GM10266 (cell line): ENCODE data around the gene ITIH5.
"Not testable (repeated sequence)": the region's sequence is repeated elsewhere in the genome, so short reads cannot be mapped to it uniquely, and the experiment has no call there.

Experiments
- DNase-seq: peaks from one replicate; pipeline ENCODE4 v3.0.0; 2012; ENCODE audit errors: extremely low spot score
- TF ChIP-seq, protein P1 (sequence below): IDR thresholded peaks from 2 replicates; pipeline ENCODE4 v1.5.1; 2012; ENCODE audit warnings: mild to moderate bottlenecking, low read depth; ENCODE audit not compliant: control insufficient read depth, insufficient read depth; ENCODE audit errors: missing control alignments

Gene ITIH5

DNA sequence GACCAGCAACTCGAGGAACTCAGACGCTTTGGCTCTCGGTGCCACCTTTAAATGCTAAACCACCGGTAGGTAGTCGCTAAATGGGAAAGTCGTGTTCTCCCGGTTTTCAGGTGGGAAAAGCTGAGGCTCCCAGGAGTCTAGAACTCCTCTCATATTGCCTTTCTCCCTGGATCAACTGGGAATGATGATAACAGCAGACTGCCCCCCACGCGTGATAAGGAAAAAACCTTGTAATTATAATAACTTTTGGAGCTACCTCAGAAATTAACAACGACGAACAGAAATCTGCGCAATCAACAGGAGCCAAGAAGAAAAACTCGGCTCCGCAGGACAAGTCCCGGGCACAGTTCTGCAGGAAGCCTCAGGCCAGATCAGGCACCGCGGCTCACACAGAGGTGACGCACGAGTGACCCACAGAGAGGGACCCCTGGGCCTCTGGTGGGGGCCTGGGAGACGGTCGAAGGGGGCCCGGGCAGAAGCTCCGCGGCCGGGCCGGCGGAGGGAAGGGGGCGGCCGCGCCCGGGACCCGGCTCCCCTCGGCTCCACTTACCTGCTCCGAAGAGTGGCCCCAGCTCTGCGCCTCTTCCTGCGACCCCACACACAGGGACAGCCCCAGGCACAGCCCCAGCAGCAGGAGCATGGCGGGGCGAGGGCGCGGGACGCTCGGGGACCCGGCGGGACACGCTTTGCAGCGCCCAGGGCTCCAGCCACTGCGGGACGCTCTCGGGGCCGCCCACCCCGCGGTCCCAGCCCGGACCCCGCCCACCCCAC lies at the start of gene ITIH5:
ITIH5 (minus strand) TSS at position 714 of the 771 bp plus-strand sequence; CDS start at position 640, 74 bp downstream.
- DNase-seq = peak; percentile 43

DNA sequence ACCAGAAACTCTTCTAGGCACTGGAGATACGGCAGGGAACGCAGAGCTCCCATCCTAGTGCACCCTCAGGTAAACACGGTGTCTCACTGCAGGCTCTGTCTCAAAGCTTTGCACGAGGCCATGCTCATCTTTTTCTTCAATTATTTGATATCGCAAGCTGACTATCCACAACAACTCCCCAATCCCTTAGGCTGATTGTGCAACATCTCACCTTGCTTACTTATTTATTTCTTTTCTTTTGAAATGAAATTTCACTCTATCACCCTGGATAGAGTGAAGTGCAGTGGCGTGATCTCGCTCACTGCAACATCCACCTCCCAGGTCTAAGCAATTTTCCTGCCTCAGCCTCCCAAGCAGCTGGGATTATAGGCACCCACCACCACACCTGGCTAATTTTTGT lies 48.7 kb upstream of the ITIH5 start:
- TF ChIP-seq, protein P1, sequence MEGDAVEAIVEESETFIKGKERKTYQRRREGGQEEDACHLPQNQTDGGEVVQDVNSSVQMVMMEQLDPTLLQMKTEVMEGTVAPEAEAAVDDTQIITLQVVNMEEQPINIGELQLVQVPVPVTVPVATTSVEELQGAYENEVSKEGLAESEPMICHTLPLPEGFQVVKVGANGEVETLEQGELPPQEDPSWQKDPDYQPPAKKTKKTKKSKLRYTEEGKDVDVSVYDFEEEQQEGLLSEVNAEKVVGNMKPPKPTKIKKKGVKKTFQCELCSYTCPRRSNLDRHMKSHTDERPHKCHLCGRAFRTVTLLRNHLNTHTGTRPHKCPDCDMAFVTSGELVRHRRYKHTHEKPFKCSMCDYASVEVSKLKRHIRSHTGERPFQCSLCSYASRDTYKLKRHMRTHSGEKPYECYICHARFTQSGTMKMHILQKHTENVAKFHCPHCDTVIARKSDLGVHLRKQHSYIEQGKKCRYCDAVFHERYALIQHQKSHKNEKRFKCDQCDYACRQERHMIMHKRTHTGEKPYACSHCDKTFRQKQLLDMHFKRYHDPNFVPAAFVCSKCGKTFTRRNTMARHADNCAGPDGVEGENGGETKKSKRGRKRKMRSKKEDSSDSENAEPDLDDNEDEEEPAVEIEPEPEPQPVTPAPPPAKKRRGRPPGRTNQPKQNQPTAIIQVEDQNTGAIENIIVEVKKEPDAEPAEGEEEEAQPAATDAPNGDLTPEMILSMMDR = no peak
- no peak for DNase-seq

More for the DNA sequence above, at the start of gene ITIH5:
- TF ChIP-seq, protein P1 = no peak

DNA sequence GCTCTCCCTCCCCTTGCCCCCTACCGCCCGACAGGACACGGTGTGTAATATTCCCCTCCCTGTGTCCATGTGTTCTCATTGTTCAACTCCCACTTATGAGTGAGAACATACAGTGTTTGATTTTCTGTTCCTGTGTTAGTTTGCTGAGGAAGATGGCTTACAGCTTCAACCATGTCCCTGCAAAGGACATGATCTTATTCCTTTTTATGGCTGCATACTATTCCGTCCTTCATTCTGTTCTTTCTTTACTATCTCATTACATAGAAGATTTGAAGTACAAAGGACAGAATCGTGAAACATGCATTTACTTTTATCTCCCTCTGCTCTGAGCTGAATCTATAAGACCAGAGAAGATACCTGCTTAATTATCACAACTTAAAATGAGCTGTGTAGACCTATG lies 44.3 kb upstream of the ITIH5 start:
- DNase-seq = not testable (repeated sequence)

DNA sequence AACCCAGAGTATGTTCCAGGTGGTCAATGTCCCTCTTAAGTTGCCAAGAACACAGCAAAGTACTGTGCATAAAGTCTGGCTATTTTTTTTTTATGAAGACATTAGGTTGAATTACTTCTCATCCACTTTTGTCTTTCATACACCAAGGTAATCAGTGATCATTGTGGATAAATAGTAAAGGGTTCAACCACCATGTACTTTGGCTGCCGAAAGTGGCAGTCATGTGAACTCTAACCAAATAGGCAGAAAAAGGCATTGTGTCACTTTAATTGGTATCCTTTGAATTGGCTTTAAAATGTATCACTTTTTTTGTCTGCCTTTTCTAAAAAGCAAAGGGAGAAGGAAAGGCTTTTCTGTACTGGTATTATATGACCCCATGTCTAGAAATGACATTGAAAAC lies 43.7 kb upstream of the ITIH5 start:
- DNase-seq = no peak
- TF ChIP-seq, protein P1 = no peak

DNA sequence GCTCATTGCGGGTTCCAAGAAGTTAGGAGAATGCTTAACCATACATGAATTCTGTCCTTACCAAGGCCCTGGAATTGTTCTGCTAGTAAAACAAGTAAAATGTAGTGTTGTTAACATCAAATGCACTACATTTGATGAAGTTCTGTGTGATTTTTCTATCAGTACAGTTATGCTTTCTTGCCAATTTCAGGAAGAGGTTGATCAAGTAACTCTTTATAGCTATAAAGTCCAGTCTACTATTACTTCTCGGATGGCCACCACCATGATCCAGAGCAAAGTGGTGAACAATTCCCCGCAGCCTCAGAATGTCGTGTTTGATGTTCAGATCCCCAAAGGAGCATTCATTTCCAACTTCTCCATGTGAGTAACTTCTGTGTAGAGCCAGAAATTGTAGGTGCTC lies 42.1 kb upstream of the ITIH5 start:
- TF ChIP-seq, protein P1 = no peak
- no peak for DNase-seq

DNA sequence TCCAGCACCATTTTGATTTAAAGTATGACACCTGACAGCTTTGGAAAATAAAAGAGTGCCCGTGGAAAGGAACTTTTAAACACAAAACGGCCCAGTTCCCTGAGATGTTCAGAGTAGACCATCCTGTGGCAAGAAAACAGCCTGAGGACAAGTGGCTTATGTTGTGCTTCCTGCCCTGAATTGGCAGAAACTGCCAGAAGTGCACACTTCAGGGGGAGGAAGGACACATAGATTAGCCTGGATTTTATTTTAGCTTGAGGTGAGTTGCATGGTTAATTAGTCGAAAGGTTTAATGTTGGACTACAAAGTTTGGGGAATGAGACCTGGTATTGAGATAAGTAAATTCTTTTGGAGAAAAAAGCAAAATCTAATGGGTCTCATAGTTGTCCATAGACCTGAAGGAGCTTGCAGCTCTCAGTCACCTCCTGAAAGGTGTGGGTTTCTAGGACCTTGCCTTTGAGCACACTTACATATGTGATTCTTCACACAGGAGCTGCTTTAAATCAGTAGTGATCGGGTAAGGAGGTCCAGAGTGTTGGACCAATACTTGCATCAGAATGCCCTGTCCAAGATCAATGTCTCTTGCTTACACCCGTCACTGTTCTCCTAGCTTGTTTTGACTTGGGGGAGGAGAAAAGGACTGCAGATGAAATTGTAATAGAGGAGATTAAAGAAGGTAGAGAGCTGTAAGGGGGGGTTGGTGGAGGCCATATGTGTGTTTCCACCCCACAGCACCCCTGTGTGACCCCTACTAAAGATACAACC lies 41.3 kb upstream of the ITIH5 start:
- DNase-seq = no peak
- TF ChIP-seq, protein P1 = no peak

DNA sequence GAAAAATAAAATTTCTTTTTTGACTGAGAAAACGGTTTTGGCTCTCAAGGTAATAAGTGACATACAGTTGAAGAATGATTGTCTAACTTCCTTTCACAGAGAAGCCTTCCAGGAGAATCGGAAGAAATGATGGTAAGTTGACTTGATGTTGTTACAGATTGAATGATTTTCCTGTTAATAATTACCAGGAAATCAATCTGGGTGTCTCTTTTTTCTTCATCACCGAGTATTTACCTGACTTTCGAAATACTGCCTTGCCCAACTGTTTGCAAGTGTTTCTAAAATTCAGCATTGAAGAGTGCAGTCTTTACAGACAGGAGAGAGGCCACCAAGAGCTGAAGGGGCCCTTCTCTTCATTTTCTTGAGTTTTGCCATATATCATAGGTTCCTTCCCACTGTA lies 40.3 kb upstream of the ITIH5 start:
- DNase-seq = no peak
- TF ChIP-seq, protein P1 = no peak
